Measurements from ENCODE around the gene ENGASE.

DNA sequence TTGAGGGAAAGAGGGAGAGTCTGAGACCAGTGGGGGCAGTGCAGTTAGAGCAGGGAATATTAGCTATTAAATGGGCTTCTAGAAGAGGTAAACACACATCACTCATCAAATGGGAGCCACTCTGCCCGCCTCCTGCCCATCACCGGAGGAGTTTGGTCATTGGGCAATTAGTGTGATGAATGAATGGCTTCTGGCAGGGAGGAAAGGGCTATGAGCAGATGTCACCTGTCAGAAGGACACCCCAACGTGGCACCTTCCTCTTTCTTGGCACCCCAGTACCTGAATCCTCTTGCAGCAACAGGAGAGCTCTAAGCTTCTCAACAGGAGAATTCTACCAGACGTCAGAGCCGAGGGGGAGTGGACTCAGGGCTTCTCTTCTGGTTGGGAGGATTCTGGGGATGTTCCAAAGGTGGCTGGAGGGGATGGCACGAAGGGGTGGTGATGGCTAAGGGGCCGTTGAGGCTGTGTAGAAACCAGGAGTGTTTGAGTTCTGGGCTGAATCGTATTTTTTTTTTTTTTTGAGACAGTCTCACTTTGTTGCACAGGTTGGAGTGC lies 39.6 kb upstream of the ENGASE start:
- TF ChIP-seq, protein P1, sequence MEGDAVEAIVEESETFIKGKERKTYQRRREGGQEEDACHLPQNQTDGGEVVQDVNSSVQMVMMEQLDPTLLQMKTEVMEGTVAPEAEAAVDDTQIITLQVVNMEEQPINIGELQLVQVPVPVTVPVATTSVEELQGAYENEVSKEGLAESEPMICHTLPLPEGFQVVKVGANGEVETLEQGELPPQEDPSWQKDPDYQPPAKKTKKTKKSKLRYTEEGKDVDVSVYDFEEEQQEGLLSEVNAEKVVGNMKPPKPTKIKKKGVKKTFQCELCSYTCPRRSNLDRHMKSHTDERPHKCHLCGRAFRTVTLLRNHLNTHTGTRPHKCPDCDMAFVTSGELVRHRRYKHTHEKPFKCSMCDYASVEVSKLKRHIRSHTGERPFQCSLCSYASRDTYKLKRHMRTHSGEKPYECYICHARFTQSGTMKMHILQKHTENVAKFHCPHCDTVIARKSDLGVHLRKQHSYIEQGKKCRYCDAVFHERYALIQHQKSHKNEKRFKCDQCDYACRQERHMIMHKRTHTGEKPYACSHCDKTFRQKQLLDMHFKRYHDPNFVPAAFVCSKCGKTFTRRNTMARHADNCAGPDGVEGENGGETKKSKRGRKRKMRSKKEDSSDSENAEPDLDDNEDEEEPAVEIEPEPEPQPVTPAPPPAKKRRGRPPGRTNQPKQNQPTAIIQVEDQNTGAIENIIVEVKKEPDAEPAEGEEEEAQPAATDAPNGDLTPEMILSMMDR (IDR thresholded peaks at IDR 0.05): no peak
- no peak for TF ChIP-seq POLR2A (IDR thresholded peaks at IDR 0.05)
- no peak for TF ChIP-seq POLR2AphosphoS5 (IDR thresholded peaks at IDR 0.05)
